Measurements from ENCODE around the gene MTERF2.

DNA sequence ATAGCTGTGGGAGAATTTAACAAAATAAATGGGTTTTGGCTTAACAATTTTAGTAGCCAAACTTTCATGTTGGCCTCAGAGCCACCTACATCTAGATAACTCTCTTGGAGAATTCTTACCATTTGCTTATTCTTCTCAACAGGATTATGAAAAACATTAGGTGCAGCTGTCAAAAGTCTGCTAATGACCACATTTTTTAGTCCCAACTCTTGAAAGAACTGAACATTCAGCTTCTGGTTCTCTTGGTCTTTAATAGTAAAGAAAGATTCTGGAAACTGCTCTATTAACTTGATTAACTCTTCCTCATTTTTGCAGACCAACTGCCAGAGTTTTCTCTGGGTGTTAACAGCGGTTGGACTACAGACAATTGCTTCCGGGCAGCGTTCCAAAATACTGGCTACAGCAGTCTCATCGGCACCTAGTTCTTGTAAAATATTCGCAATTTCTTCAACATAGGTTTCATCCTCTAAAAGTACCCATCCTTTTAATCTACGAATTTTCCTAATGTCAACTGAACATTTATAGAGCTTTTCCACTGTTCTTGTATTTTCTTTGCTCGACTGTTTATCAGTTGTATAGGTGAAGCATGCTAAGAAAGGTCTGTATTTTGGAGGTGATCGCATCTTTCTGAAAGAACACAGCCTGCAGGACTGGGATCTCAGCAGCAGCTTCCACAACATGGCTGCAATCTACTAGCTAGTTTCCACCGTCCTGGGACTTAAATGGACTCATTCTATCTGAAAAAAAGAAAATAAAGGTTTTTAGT, 8.7 kb downstream of the MTERF2 start:
- TF ChIP-seq, protein P1, sequence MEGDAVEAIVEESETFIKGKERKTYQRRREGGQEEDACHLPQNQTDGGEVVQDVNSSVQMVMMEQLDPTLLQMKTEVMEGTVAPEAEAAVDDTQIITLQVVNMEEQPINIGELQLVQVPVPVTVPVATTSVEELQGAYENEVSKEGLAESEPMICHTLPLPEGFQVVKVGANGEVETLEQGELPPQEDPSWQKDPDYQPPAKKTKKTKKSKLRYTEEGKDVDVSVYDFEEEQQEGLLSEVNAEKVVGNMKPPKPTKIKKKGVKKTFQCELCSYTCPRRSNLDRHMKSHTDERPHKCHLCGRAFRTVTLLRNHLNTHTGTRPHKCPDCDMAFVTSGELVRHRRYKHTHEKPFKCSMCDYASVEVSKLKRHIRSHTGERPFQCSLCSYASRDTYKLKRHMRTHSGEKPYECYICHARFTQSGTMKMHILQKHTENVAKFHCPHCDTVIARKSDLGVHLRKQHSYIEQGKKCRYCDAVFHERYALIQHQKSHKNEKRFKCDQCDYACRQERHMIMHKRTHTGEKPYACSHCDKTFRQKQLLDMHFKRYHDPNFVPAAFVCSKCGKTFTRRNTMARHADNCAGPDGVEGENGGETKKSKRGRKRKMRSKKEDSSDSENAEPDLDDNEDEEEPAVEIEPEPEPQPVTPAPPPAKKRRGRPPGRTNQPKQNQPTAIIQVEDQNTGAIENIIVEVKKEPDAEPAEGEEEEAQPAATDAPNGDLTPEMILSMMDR (conservative IDR thresholded peaks at IDR 0.05; ENCODE audit: low read length): no peak
- TF ChIP-seq EZH2phosphoT487 (IDR thresholded peaks at IDR 0.05; ENCODE audit: borderline replicate concordance, low read depth, low read length): no peak
